ENCODE data around the gene CETN1.

DNA sequence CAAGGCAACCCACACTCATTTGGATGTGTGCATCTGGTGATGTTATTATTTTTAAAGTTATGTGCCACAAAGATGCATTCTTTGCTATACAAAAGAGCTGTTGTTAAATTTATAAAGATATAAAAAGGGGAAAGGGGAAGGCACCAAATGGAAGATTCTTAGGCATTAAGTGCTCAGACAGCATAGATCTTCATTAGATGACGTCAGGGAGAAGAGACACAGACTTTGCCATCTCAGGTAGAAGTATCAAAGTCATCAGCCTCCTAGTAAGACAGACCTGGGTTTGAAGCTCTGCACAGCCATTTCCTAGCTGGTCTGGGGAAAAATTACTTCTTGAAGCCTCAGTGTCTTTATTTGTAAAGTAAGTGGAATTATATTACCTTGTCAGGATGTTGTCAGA is 15.4 kb downstream of the CETN1 start:
- no peak for TF ChIP-seq EZH2 (IDR thresholded peaks at IDR 0.05; ENCODE audit: borderline replicate concordance, low read length)
- TF ChIP-seq, protein P1, sequence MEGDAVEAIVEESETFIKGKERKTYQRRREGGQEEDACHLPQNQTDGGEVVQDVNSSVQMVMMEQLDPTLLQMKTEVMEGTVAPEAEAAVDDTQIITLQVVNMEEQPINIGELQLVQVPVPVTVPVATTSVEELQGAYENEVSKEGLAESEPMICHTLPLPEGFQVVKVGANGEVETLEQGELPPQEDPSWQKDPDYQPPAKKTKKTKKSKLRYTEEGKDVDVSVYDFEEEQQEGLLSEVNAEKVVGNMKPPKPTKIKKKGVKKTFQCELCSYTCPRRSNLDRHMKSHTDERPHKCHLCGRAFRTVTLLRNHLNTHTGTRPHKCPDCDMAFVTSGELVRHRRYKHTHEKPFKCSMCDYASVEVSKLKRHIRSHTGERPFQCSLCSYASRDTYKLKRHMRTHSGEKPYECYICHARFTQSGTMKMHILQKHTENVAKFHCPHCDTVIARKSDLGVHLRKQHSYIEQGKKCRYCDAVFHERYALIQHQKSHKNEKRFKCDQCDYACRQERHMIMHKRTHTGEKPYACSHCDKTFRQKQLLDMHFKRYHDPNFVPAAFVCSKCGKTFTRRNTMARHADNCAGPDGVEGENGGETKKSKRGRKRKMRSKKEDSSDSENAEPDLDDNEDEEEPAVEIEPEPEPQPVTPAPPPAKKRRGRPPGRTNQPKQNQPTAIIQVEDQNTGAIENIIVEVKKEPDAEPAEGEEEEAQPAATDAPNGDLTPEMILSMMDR (conservative IDR thresholded peaks at IDR 0.05 in 1 of 2, IDR thresholded peaks at IDR 0.05 in 1 of 2; ENCODE audit: extremely low read depth in 1 of 2, insufficient read depth in 1 of 2, low read depth in 1 of 2, low read length in 2 of 2), result no peak
